HG03135 (cell line): ENCODE data around the gene INSRR.

Experiments used
- ATAC-seq: cut with Tn5 transposase; IDR thresholded peaks from one replicate; pipeline ENCODE4 v1.9.1; 2021; ENCODE audit warnings: mild to moderate bottlenecking, moderate library complexity; ENCODE audit not compliant: unreplicated experiment

INSRR gene

GRCh38 chr1:156858959-156859522, at the start of gene INSRR:
TSS of gene INSRR (minus strand) at chr1:156859117. CDS start at chr1:156858621, 496 bp downstream.
- no peak for ATAC-seq

- ATAC-seq, result no peak
These were observed 49.6 kb upstream of the INSRR start for GRCh38 chr1:156908541-156908940.

- no peak for ATAC-seq
These were observed 47.4 kb upstream of the INSRR start for GRCh38 chr1:156906206-156906906.

- no peak for ATAC-seq
These were observed 46.7 kb upstream of the INSRR start for GRCh38 chr1:156905651-156906050.

GRCh38 chr1:156905176-156905575, 46.3 kb upstream of the INSRR start:
- no peak for ATAC-seq

GRCh38 chr1:156904187-156904959, 45.5 kb upstream of the INSRR start:
- no peak for ATAC-seq

GRCh38 chr1:156903328-156904091, 44.6 kb upstream of the INSRR start:
- ATAC-seq, result no peak

GRCh38 chr1:156901966-156902915, 43.3 kb upstream of the INSRR start:
- ATAC-seq, result no peak

- no peak for ATAC-seq
These were observed 42.6 kb upstream of the INSRR start for GRCh38 chr1:156901590-156901900.

GRCh38 chr1:156900896-156901589, 42.1 kb upstream of the INSRR start:
- no peak for ATAC-seq

- ATAC-seq, result no peak
These were observed 41.2 kb upstream of the INSRR start for GRCh38 chr1:156899956-156900718.

GRCh38 chr1:156898971-156899664, 40.2 kb upstream of the INSRR start:
- ATAC-seq, result no peak

GRCh38 chr1:156898161-156898566, 39.2 kb upstream of the INSRR start:
- no peak for ATAC-seq

- ATAC-seq, result no peak
These were observed 38.3 kb upstream of the INSRR start for GRCh38 chr1:156897078-156897825.

- no peak for ATAC-seq
These were observed 37.6 kb upstream of the INSRR start for GRCh38 chr1:156896490-156897033.

- no peak for ATAC-seq
These were observed 37.0 kb upstream of the INSRR start for GRCh38 chr1:156895927-156896326.

GRCh38 chr1:156895455-156895812, 36.5 kb upstream of the INSRR start:
- no peak for ATAC-seq
